Smooth muscle cell (in vitro differentiated cells): ENCODE results near the gene ZNF784. TPM values are rescaled to one million over a fixed set of nuclear protein-coding genes. Genes with fewer than 3 reads are reported as not detected.

Experiments used
- DNase-seq: peaks from one replicate; lab custom pipeline; 2025; ENCODE audit not compliant: unreplicated experiment; lab: John Stamatoyannopoulos, UW
- H2AFZ ChIP-seq: fragments of 200-600 bp; sonication (generic); 2 replicates; pipeline ENCODE4 v1.6.0; 2016; ENCODE audit warnings: antibody characterized with exemption, low read depth, mild to moderate bottlenecking
- H3F3A ChIP-seq: fragments of 200-600 bp; sonication (generic); 2 replicates; pipeline ENCODE4 v1.6.0; 2017; ENCODE audit warnings: antibody characterized with exemption, low read depth
- H3K27ac ChIP-seq: fragments of 200-600 bp; sonication (generic); 2 replicates; pipeline ENCODE4 v1.5.1; 2016; ENCODE audit warnings: low read depth, mild to moderate bottlenecking
- H3K27me3 ChIP-seq: fragments of 200-600 bp; sonication (generic); 2 replicates; pipeline ENCODE4 v1.6.1; 2016; ENCODE audit warnings: low read depth, mild to moderate bottlenecking
- H3K36me3 ChIP-seq: fragments of 200-600 bp; sonication (generic); 2 replicates; pipeline ENCODE4 v1.5.1; 2016; ENCODE audit warnings: low read depth
- H3K4me1 ChIP-seq: fragments of 200-600 bp; sonication (generic); 2 replicates; pipeline ENCODE4 v1.5.1; 2016; ENCODE audit warnings: low read depth
- H3K4me2 ChIP-seq: fragments of 200-600 bp; sonication (generic); 2 replicates; pipeline ENCODE4 v1.6.0; 2016; ENCODE audit warnings: mild to moderate bottlenecking
- H3K4me3 ChIP-seq: fragments of 200-600 bp; sonication (generic); 2 replicates; pipeline ENCODE4 v1.5.1; 2016; ENCODE audit warnings: mild to moderate bottlenecking
- H3K79me2 ChIP-seq: fragments of 200-600 bp; sonication (generic); 2 replicates; pipeline ENCODE4 v1.6.0; 2016; ENCODE audit warnings: low read depth, mild to moderate bottlenecking
- H3K9ac ChIP-seq: fragments of 200-600 bp; sonication (generic); 2 replicates; pipeline ENCODE4 v1.6.0; 2016; ENCODE audit warnings: low read depth
- H3K9me3 ChIP-seq: fragments of 200-600 bp; sonication (generic); replicated peaks from 2 replicates; pipeline ENCODE4 v1.5.1; 2016; ENCODE audit warnings: low read depth
- H4K20me1 ChIP-seq: fragments of 200-600 bp; sonication (generic); 2 replicates; pipeline ENCODE4 v1.6.0; 2016; ENCODE audit warnings: low read depth
- CTCF ChIP-seq: fragments of 200-600 bp; sonication (generic); IDR thresholded peaks from 2 replicates; pipeline ENCODE4 v1.5.1; 2017; ENCODE audit warnings: borderline replicate concordance, mild to moderate bottlenecking, antibody characterized with exemption; ENCODE audit not compliant: insufficient read depth, poor library complexity, severe bottlenecking
- WGBS: methylation state at CpG from one replicate; pipeline ENCODE4 v1.1.7; 2016; ENCODE audit warnings: low lambda C conversion rate; 5-methylcytosine and 5-hydroxymethylcytosine counted together
- polyA plus RNA-seq: library from polyadenylated mRNA; unstranded; fragments of >200 nt; fragmentation: Nextera tagmentation; extraction: Ambion mirVana; gene quantifications from 2 replicates; pipeline ENCODE4 v1.2.1, GENCODE V29; 2016
- total RNA-seq: library from RNA; depleted of rRNA; stranded (reverse); fragments of >200 nt; gene quantifications from 2 replicates; pipeline ENCODE4 v1.2.3, GENCODE V29; 2014

Gene ZNF784
- total RNA-seq (3.1 and 3.8 TPM in 2 replicates), polyA plus RNA-seq (7.2 and 7.3 TPM in 2 replicates)

GRCh38 chr19:55624109-55625003, at the start of gene ZNF784:
Gene ZNF784, minus strand, starts transcription at chr19:55624566. Its CDS starts 5 bp downstream, at chr19:55624561.
- 6% methylated on average over 37 of the region's 56 CpGs for WGBS
- DNase-seq, result peak; percentile 95
- no peaks in the 10 kb centered on the region for H3K27me3 ChIP-seq
- H4K20me1 ChIP-seq, result peaks cover 8% of the 10 kb centered on the region
- peak within 1 kb of the TSS; percentile 96 for H2AFZ ChIP-seq
- no peaks in the 10 kb centered on the region for H3K79me2 ChIP-seq
- H3K4me1 ChIP-seq, result no peaks in the 10 kb centered on the region
- no peak for TF ChIP-seq CTCF
- H3K9ac ChIP-seq, result peak within 1 kb of the TSS; percentile 91
- H3K36me3 ChIP-seq, result no peaks in the 10 kb centered on the region
- peak within 1 kb of the TSS; percentile 63 for H3K4me3 ChIP-seq
- no peaks in the 10 kb centered on the region for H3K9me3 ChIP-seq
- H3K4me2 ChIP-seq, result peak within 1 kb of the TSS; percentile 97
- peaks cover 12% of the 10 kb centered on the region for H3F3A ChIP-seq
- peak within 1 kb of the TSS; percentile 92 for H3K27ac ChIP-seq

GRCh38 chr19:55673889-55674288, 49.5 kb upstream of the ZNF784 start:
- H2AFZ ChIP-seq, result no peak overlapping the region
- H3K9ac ChIP-seq, result no peak overlapping the region
- H3K9me3 ChIP-seq, result no peaks in the 10 kb centered on the region
- no peaks in the 10 kb centered on the region for H3K27me3 ChIP-seq
- WGBS, result 93% methylated on average over 7 of the region's 15 CpGs
- peak overlapping the region; percentile 94 for H3K4me2 ChIP-seq
- peaks cover 77% of the 10 kb centered on the region for H4K20me1 ChIP-seq
- peaks cover 86% of the 10 kb centered on the region for H3K79me2 ChIP-seq
- peak overlapping the region; percentile 88 for H3K27ac ChIP-seq
- H3K4me1 ChIP-seq, result peaks cover 5% of the 10 kb centered on the region
- no peak overlapping the region for H3K4me3 ChIP-seq
- TF ChIP-seq CTCF, result no peak
- DNase-seq, result no peak
- no peaks in the 10 kb centered on the region for H3K36me3 ChIP-seq
- H3F3A ChIP-seq, result peaks cover 11% of the 10 kb centered on the region

GRCh38 chr19:55673465-55673864, 49.1 kb upstream of the ZNF784 start:
- Histone ChIP-seq H3K36me3 (no peaks in the 10 kb centered on the region), H4K20me1 (peaks cover 77% of the 10 kb centered on the region)

More at GRCh38 chr19:55673465-55673864, 49.1 kb upstream of the ZNF784 start:
- Histone ChIP-seq H3F3A (peaks cover 11% of the 10 kb centered on the region), H2AFZ (no peak overlapping the region), H3K79me2 (peaks cover 85% of the 10 kb centered on the region), H3K9me3 (no peaks in the 10 kb centered on the region), H3K27ac (peak overlapping the region; percentile 46), H3K9ac (no peak overlapping the region), H3K4me1 (peaks cover 5% of the 10 kb centered on the region), H3K4me2 (no peak overlapping the region), H3K27me3 (no peaks in the 10 kb centered on the region), H3K4me3 (no peak overlapping the region)
- 80% methylated on average over 9 of the region's 9 CpGs for WGBS
- no peak for TF ChIP-seq CTCF
- no peak for DNase-seq
